NT2/D1 (cell line): Measurements from ENCODE around the gene PLD5.

Source experiments
- SUZ12 ChIP-seq: IDR thresholded peaks from 2 replicates; pipeline ENCODE4 v1.6.1; 2011; ENCODE audit not compliant: insufficient read length, insufficient read depth; ENCODE audit errors: extremely low read depth
- YY1 ChIP-seq: IDR thresholded peaks from 2 replicates; pipeline ENCODE4 v1.6.1; 2011; ENCODE audit not compliant: insufficient read length, insufficient read depth

- TF ChIP-seq YY1: no peak
- TF ChIP-seq SUZ12: no peak
Observed at GRCh38 chr1:242456726-242457269, 67.7 kb downstream of the PLD5 start.
